DLD1 (cell line): ENCODE results near the gene NLRP5.

Source experiments
- in situ Hi-C: cut with HindIII; loops from 2 replicates; pipeline ENCODE4 v1.10.0; 2017; ENCODE audit warnings: low sequenced_read_pairs

Gene NLRP5

DNA sequence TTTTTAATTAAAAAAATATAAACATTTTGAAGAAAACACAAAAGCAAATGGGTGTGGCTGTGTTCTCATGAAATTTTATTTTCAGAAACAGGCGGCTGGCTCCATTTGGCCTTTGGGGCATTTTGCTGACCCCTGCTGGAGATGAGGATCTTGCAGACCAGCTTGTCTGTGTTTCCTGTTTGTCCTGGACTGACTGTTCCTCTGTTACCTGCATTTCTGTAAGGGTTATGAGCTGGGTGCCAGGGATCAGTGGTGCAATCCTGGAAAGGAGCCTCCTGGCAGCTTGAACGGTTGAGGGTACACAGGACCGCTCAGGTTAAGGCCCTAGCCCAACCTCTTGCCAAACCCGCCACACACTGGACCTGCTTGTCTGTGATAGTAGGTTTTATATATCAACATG lies 84.6 kb downstream of the NLRP5 start:
- in situ Hi-C loops = no loop called here

DNA sequence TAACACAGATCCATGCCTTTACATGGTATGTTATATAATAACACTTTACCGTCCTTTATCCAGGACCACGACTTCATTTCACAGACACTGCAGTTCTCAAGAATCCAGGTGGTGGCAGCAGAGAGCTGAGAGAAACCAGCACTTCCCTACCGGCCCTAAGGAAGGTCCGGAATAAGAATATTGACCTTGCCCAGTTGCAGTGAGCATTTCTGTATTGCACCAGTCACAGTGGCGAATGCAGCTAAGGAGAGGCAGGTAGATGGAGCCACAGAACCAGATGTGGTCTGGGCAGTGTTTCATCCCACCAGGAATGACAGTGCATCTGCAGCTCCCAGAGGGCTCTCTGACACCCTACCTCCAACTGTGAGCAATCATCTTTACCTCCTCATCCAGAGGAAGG lies 89.9 kb downstream of the NLRP5 start:
- in situ Hi-C loops = no loop called here

DNA sequence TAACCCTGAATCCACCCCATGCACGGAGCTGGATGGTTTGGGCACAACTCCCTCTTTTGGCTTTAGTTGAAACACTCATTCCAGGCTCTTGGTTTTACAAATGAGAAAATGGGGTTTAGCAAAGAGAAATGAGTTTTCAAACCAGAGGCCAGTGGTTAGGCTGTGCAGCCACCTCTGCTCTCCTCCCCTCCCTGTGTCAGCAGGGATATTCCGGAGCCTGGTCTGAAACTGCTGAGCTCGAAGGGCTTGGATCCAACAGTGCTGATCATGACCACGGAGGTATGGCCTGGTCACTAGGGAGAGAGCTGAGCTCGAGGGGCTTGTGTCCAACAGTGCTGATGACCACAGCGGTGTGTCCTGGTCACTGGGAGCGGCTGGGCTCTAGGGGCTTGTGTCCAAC lies 93.0 kb downstream of the NLRP5 start:
- in situ Hi-C loops = no loop called here

DNA sequence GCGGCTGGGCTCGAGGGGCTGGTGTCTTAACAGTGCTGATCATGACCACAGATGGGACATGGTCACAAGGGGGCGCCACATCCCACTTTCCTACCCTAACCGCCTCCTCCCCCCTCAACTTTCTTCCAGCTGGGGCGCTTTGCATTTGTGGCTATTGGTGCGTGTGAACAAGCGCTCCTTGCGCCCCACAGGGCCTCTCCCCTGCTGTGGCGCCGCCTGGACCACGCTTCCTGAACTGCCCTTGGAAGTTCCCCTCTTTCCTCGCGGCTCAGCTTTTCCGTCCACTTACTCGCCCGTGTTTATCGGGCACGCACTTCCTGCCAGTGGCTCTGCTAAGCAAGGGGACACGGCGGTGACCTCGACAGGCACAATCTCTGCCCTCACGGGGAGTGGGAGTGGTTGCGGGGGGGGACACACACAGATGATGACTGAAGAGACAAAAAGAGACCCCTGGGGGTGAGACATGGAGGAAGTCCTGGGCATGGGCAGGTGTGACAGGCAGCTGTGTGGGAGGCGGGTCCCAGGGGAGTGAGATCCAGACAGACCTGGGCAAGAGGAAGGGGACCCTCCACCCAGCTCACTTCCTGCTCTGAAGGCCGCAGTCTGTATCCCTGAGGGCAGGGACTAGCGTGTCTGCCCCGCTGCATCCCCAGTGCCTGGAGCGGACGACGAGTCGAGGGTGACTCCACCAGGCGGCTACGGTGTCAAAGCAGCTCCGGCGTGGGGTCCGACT lies 94.3 kb downstream of the NLRP5 start:
- in situ Hi-C loops = no loop called here

DNA sequence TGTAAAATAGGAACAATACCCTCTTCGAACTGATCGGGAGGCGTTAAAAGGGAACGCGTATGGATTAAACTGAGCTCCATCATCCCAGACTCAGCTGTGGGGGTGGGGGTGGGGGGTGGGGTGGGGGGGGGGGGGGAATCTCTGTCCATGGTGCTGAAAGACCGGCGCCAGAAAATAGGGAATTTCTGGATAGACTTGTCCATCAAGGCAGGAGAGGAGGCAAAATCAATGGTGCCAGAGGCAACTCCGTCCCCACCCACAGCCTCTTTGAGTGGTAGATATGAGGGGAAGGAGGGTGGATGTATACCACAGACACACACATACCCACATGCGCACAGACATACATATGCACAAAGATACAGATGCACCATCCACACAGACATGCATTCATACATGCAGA lies 97.1 kb downstream of the NLRP5 start:
- in situ Hi-C loops = no loop called here

DNA sequence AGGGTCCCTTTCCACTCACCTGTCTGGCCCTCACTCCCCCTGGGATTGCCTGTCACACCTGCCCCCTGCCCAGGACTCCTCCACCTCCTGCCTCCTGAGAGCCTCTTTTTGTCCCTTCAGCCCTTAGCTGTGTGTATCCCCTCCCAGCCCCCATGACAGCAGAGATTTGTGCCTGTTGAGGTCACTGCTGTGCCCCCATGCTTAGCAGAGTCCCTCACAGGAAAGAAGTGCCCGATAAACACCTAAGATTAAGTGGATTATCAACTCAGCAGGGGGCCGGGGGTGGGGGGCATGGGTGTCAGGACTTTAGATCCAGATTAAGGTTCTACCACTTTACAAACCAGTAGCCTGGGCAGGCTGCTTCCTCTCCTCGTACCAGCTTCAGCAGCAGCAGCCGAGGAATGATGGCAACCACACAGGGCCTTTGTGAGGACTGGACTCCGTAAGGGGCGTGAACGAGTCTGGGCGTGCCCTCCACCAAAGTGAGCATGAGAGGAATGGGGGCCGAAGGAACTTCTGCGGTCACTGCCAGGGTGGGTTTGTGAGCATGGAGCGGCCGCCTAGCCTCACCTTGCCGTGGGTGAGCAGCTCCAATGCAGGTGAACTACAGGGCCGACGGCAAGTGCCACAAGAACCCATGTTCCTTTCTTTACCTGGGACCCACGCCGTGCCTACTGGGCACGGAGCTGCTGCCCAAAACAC lies 98.4 kb downstream of the NLRP5 start:
- in situ Hi-C loops = no loop called here

DNA sequence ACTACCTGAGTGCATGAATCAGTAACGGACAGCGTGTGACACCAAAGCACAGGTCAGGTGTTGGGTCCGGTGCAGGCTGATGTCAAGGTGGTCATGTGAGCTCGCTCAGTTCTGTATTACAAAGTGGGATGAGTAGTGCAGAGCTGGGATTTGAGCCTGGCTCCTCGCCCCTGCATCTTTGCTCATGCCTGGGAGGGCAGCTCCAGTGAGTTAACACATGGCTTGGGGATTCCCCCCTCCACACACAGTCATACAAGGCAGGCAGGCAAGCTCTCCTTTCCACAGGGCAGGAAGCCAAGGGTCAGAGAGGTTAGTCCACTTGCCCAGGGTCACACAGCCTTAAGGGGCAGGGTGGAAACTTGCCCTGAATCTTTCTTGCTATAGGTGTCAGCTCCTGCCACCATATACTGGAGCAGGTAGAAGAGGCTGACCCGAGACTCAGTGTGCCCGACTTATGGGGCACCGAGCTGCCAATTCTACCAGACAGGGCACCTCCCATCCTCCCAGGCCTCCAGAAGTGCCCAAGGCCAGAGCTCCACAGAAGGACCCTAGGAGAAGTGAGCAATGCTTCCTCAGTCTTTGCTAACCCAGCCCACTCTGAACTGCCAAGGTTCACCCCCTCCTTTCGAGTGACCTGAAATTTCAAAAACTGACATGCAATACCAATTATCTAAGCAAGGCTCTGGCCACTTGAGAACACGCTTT lies 99.1 kb downstream of the NLRP5 start:
- in situ Hi-C loops = no loop called here

DNA sequence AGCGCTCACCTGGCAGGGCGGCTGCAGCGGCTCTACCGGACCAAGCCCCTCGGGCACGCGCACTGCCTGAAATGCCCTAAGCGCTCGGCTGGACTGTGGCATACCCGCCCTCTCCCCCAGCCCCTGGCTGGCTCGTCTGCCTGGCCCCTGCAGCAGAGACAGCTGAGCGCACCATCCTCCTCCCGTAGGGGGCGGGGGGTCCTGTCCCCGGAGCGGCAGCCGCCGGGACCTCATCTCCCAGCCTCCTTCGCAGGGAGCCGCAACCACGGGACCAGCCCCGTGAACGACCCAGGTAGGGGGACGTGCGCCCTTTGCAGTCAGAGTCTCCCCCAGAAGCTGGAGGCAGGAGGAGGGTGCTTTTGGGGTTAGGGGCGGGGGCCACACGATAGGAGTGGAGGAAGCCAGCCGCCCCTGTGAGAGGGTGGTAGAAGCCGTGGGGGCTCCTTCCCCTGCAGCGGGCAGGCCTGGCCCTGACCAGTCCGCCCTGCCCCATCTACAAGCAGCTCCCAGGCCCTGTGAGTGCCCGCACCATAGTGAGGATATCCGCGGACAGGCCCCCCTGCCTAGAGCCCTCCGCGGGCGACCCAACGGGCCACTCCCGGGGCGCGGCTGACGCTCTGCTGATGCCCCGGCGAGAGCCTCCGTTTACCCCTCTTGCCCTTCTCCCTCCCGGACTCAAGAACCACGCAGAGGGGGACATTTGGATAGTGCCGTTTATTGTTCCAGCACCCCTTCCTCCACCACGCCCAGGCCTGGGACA lies 100.3 kb downstream of the NLRP5 start:
- in situ Hi-C loops = no loop called here

DNA sequence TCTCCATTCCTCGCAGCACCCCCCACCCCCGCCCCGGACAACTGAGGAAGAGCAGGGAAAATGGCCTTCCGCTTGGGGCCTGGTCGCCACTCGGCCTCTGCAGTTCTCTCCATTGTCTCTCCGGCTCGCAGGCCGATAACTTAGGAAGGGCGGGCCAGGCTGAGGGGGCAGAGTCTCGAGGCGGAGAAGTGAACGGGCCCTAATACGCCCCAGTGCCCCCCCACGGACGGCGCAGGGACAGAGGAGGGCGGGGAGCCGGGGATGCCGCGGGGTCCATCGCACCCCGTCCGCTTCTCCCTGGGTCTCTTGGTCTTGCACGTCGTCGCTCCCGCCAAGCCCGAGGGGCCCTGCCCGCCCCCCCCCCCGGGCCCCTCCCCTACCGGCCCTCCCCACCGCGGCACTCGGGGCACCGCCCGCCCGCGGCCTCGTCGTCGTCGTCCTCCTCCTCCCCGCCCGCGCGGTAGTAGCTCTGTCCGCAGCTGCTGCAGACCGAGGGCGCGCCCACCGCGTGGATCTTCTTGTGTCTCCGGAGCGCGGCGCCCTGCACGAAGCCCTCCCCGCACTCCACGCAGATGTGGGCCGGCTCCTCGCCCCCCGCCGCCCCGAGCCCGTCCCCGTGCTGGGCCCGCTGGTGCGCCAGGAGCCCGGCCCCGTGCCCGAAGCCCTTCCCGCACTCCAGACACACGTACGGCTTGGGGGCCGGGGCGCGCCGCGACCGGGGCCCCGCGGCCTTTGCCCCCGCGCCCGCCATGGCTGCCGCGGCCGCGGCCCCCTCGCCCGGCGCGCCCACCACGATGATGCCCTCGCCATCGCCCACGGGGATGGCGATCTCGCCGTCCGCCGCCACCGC lies 101.3 kb downstream of the NLRP5 start:
- in situ Hi-C loops = no loop called here

DNA sequence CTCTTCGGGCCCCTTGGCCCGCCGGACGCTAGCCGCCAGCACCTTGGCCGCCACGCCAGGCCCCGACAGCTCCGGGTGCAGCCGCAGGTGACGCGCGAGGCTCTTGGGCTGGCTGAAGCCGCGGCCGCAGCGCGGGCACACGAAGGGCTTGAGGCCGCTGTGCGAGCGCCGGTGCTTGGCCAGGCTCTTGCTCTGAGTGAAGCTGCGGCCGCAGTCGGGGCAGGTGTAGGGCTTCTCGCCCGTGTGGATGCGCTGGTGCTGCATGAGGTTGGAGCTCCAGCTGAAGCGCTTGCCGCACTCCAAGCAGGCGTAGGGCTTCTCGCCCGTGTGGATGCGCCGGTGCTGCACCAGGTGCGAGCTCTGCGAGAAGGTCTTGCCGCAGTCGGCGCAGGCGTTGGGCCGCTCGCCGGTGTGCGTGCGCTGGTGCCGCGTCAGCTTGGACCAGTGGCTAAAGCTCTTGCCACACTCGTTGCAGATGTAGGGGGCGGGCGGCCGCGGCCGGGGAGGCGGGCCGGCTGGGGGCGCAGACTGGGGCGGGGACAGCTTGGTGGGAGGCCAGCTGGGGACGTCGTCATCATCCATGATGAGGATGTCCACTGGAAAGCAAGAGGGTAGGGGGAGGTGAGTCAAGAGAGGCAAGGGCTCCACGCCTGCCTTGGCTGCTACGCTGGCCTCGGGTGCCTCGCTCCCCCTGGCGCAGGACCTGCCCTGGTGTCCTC lies 102.1 kb downstream of the NLRP5 start:
- in situ Hi-C loops = no loop called here

DNA sequence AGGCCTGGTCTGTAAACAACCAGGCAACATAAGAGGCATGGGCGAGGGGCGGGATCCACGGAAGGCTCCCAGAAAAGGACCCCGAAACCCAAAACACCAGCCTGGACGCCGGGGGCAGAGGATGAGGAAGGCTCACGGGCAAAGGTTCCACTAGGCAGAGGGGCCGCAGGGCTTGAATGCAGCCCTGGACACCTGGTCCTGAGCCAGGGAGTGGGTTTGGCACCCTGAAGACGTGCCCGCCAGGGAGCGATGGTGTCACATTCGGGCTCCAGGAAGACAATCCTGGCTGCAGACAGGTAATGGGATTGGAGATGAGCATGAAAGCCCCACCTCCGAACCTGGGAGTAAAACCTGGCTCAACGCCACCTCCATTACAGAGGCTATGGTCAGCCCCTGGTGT lies 102.8 kb downstream of the NLRP5 start:
- in situ Hi-C loops = no loop called here

DNA sequence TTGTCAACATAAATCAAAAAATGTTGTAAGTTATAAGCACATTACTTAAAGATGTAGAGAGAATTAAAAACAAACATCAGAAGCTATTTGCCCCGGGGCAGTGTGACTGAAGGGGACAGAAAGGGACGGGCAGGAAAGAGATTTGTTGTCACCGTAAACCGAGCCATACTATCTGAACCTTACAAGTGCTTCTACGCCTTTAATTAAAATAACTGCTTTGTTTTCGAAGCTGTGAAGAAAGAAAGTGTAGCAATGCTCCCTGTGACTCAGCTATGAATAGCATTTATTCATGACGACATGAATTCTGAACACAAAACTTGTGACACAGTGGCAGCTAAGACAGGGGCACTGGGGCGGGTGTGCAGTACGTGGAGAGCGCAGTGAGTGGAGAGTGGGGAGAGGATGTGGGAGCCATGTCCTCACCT lies 104.5 kb downstream of the NLRP5 start:
- in situ Hi-C loops = no loop called here

DNA sequence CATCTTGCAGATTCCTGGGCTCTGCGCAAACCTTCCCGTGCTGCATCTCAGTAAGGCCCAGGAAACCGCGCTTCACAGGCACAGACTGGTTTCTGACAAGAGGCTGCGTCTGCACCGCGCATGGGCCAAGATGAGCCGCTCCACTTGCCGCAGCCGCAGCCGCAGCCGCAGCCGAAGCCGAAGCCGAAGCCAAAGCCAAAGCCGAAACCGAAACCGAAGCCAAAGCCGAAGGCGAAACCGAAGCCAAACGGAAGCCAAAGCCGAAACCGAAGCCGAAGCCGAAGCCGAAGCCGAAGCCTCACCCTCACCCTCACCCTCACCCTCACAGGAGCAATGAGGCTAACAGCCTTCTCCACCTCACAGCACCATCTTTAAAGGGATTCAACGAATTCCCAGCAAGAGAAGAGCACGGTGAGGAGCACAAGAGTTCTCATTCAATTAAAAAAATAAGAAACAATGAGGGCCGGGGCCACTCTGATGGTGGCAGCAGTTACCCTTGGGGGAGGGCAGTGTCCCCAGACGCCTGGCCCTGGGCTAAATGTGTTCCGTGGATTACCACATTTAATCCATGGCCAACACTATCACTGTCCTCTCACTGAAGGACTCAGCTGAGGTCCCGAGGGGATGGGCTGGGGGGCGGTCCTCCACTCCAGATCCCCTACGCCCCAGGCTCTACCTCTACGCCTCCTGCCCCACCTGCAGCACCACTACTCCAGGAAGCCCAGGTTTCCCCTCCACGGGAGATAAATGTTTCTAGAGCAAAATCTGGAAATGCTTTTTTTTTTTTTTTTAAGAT lies 105.4 kb downstream of the NLRP5 start:
- in situ Hi-C loops = no loop called here

DNA sequence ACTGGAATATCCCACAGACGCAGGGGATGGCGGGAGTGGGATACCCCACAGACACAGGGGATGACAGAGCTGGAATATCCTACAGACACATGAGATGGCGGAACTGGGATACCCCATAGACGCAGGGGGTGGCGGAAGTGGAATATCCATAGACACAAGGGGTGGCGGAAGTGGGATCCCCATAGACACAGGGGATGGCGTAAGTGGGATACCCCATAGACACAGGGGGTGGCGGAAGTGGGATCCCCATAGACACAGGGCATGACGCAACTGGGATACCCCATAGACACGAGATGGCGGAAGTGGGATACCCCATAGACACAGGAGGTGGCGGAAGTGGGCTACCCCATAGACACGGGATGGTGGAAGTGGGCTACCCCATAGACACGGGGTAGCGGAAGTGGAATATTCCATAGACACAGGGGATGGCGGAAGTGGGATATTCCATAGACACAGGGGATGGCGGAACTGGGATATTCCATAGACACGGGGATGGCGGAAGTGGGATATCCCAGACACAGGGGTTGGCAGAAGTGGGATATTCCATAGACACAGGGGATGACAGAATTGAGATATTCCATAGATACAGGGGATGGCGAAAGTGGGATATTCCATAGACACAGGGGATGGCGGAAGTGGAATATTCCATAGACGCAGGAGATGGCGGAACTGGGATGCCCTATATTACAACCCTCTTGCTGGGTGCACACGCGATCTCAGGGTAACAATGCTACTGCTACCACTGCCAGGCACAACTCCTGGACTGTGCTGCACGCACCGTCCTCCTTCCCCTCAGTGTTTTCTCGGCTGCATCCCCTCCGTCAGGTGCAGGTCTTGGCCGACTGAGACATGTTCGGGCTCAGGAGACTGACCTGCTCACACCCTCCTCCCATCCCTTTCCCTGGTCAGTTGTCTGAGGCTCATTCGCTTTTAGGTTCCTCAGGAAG lies 106.4 kb downstream of the NLRP5 start:
- in situ Hi-C loops = no loop called here

DNA sequence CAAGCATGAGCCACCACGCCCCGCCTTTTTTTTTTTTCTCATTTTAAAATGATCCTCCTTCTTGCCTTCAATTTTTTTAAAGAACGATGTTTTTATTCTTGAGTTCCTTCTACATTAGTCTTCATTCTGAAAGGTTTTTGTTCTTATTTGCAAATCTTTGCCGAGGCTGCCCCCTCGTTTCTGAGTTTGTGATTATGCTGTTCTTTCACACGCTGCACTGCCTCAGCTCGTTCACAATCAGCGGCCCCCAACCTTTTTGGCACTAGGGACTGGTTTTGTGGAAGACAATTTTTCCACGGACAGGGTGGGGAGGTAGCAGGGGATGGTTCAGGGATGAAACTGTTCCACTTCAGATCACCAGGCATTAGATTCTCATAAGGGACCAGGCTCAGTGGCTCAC lies 107.9 kb downstream of the NLRP5 start:
- in situ Hi-C loops = no loop called here

DNA sequence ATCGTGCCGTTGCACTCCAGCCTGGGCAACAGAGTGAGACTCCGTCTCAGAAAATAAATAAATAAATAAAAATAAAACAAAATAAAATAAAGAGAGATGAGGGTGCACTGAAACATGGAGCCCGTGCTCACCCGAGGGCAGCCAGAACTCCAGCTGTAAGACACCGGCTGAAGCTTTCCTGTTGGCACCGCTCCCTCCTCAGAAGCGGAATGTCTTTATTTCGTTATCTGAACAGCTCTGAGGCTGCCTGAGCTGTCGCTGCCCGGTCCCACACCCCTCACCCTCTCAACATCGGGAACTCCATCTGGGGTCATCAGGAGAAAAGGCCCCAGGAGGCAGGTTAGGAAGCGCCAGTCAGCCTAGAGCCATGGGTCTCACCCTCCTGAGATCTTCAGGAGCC lies 110.1 kb downstream of the NLRP5 start:
- in situ Hi-C loops = no loop called here

DNA sequence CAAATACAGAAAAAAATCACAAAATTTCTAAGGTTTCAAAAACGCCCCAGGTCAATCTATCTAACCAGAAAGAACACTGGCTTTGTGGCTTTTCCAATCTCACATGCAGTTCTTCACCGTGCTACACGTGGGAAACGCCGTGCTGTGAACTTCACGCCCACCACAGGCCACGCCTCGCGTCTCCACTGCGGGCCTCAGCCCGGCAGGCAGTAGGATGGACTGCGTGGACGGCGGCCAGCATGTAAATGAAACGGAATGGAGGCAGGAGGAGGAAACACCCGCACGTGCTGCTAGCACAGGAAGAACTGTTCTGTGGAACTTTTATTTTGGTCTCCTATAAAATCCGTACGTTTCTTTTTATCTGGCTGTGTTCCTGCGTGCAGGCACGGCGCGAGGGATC lies 110.7 kb downstream of the NLRP5 start:
- in situ Hi-C loops = no loop called here

DNA sequence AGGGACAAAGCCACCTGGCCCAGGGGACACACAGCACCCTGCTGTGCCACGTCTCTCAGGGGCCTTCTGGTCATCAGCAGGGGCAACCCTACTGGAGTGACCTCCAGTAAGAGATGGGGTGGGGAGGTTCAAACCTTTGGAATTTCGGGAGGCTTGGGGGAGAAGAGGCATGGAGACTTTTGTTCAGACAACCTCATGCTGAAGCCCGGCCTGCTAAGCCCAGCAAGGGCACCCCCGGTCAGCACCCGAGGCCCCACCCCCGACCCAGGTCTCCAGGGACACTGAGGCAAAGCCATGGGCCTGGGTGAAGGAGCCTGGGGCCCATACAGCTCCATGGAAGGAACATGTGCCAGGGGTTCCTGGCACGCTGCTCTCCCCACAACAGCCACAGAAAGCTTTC lies 111.2 kb downstream of the NLRP5 start:
- in situ Hi-C loops = no loop called here
